ENCODE data around the gene STRIP1.

GRCh38 chr1:109994654-109995053 lies 39.8 kb upstream of the STRIP1 start:
- TF ChIP-seq POLR2A (IDR thresholded peaks at IDR 0.05) (no peak), CTCF (IDR thresholded peaks at IDR 0.05 in 8 of 11, conservative IDR thresholded peaks at IDR 0.05 in 3 of 11) (no peak), POLR2AphosphoS5 (IDR thresholded peaks at IDR 0.05) (no peak)
